Measurements from ENCODE around the gene TOR1AIP2.
"Not testable (repeated sequence)": the region's sequence is repeated elsewhere in the genome, so short reads cannot be mapped to it uniquely, and the experiment has no call there.

The TOR1AIP2 gene

DNA sequence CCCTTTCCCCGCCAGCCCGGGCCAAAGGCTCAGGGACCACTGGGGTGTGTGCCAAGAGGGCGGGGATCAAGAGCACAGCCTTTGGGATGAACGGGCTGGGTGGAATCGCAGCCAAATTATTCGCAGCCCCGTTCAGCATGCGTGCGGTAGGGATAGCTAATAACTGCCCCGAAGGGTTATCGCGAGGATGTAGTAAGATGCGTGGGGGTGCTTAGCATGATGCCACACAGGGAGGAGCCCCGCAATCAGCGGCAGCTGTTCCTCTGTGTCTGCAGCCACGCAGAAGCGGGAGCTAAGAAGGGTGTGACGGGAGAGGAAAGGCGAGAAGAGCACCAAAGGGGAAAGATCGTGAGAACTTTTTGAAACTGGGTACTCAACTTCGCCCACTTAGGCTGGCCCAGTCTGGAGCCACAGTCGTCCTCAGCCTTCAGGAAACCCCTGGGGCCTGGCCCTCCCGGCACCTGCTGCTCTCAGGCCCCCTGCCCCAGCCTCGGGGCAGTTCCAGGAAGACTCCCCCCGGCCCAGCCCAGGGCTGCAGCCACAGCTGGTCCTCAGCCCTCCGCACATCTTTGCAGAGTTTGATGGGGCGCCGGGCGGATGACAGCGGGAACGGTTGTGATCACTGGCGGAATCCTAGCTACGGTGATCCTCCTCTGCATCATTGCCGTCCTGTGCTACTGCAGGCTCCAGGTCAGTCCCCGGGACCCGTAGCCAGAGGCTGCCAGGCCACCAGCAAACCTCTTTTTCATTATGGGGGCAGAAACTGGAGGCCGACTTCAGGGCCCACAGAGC lies 64.9 kb downstream of the TOR1AIP2 start:
- H3K4me2 ChIP-seq (ENCODE audit: low read length), result no peak overlapping the region
- H3K9ac ChIP-seq (ENCODE audit: low read depth, low read length), result no peak overlapping the region
- H3K4me3 ChIP-seq (ENCODE audit: low read length), result no peak overlapping the region
- no peaks in the 10 kb centered on the region for H3K9me3 ChIP-seq (replicated peaks; ENCODE audit: low read length)
- H3K4me1 ChIP-seq (ENCODE audit: control insufficient read depth, insufficient read depth, low read length), result peaks cover 19% of the 10 kb centered on the region
- H3K27me3 ChIP-seq (ENCODE audit: control insufficient read depth, insufficient read depth, low read length), result peaks cover 44% of the 10 kb centered on the region
- no peaks in the 10 kb centered on the region for H3K36me3 ChIP-seq (ENCODE audit: insufficient read depth, low read length)

DNA sequence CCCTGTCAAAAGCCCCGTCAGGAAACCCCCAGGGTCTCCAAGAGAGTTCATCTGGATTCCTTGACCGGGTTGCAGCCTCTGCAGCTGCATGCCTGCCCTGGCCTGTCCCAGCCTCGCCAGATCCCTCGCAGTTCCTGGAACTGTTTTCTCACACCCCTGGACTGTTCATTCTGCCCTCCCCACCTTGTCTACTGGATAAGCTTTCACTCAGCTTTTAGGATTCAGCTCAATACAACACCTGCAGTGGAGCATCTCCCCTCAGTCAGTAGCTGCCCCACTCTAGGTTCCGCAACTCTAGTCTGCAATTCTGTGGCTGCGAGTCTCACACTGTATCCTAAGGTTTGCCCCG lies 67.3 kb downstream of the TOR1AIP2 start:
- H3K36me3 ChIP-seq (ENCODE audit: insufficient read depth, low read length), result no peaks in the 10 kb centered on the region
- H3K4me2 ChIP-seq (ENCODE audit: low read length), result no peak overlapping the region
- no peak overlapping the region for H3K4me3 ChIP-seq (ENCODE audit: low read length)
- H3K9me3 ChIP-seq (replicated peaks; ENCODE audit: low read length), result no peaks in the 10 kb centered on the region
- no peak overlapping the region for H3K9ac ChIP-seq (ENCODE audit: low read depth, low read length)
- H3K4me1 ChIP-seq (ENCODE audit: control insufficient read depth, insufficient read depth, low read length), result peaks cover 10% of the 10 kb centered on the region
- H3K27me3 ChIP-seq (ENCODE audit: control insufficient read depth, insufficient read depth, low read length), result peaks cover 51% of the 10 kb centered on the region

DNA sequence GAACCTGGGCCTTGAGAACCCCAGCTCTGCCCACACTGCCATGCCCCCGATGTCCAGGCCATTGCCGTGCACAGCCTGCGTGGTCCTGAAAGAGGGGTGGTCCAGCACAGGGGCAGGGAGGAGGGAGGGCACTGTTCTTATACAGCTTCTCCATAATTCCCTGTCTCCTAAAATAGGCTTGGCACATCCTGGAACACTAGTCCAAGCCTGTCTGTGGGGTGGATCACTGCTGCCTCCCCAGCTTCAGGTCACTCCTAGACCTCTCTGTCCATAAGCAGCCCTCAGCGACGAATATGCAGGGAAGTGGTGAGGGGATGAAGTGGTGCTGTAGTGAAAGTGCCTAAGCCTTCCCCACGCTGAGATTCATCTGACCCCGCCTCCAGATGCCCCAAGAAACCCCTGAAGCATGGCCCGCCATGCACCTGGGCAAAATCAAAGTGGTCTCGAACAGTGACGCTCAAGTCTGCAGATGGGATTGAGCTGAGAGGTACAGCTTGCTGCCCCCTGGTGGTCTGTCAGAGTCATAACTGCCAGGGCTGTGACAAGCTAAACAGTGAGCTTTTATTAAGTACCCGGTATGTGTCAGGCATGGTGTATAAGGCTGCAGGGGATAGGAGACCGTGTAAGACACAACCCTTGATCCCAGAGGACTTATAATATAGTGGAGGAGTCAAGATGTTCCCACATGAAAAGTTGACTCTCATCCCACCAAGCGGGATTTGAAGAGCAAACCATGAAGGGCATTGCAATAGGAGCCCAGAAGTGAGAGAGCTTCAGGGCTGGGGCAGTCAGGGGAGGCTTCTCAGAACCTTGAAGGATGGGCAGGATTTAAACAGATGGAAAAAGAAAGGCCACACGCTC lies 67.9 kb downstream of the TOR1AIP2 start:
- no peak overlapping the region for H3K4me3 ChIP-seq (ENCODE audit: low read length)
- H3K27me3 ChIP-seq (ENCODE audit: control insufficient read depth, insufficient read depth, low read length), result peaks cover 51% of the 10 kb centered on the region
- no peak overlapping the region for H3K9ac ChIP-seq (ENCODE audit: low read depth, low read length)
- no peaks in the 10 kb centered on the region for H3K36me3 ChIP-seq (ENCODE audit: insufficient read depth, low read length)
- H3K4me1 ChIP-seq (ENCODE audit: control insufficient read depth, insufficient read depth, low read length), result peaks cover 5% of the 10 kb centered on the region
- H3K9me3 ChIP-seq (replicated peaks; ENCODE audit: low read length), result no peaks in the 10 kb centered on the region
- H3K4me2 ChIP-seq (ENCODE audit: low read length), result no peak overlapping the region

DNA sequence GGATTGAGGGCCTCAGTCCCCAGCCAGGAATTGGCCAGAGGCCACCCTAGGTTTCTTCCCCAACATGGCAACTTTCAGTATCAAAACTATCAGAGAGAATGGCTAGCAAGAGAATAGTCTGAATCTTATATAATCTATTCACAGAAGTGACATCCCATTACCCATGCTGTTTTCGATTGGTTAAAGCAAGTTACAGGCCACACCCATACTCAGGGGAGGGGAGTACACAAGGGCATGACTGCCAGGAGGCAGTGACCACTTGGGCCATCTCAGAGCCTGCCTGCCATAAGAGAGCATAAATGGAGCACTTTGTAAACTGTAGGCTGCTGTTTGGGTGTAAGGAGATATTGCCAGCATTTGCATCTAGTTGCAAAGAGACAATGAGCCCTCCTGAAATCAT lies 69.1 kb downstream of the TOR1AIP2 start:
- no peak overlapping the region for H3K4me3 ChIP-seq (ENCODE audit: low read length)
- H3K4me2 ChIP-seq (ENCODE audit: low read length), result no peak overlapping the region
- H3K36me3 ChIP-seq (ENCODE audit: insufficient read depth, low read length), result no peaks in the 10 kb centered on the region
- H3K9ac ChIP-seq (ENCODE audit: low read depth, low read length), result no peak overlapping the region
- no peaks in the 10 kb centered on the region for H3K9me3 ChIP-seq (replicated peaks; ENCODE audit: low read length)
- H3K27me3 ChIP-seq (ENCODE audit: control insufficient read depth, insufficient read depth, low read length), result peaks cover 51% of the 10 kb centered on the region
- no peaks in the 10 kb centered on the region for H3K4me1 ChIP-seq (ENCODE audit: control insufficient read depth, insufficient read depth, low read length)

DNA sequence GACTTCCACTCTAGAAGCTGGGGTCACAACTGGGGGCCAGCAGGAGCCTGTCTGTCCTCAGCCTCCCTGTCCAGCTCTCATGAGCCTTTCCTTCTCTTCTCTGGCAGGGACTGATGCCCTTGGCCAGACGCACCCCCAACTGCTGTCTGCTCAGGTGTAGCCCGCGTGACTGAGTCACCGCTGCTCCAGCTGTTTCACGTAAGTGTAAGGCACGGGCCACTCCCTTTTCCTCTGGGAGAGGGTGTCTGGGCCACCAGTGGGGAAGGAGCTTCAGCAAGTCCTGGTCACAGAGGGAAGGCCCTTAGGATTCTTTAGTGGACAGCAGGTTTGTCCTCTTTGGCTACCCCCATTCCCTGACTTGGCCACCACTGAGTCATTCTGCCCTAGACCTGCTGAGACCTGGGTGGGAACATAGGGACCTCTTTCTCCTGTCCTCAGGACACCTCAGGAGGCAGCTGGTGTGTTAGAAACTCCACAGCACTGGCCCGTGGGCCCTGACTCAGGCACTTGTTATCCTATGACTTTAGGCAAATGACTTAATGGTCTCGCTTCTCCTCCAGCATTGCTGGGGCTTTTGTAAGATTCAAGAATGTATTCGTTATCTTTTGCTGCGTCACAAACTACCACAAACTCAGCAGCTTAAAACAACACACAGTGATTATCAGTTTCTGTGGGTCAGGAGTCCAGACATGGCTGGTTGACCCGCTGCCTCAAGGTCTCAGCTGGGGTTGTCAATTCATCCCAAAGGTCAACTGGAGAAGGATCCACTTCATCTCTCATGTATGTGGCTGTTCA lies 69.7 kb downstream of the TOR1AIP2 start:
- H3K4me2 ChIP-seq (ENCODE audit: low read length), result no peak overlapping the region
- H3K4me1 ChIP-seq (ENCODE audit: control insufficient read depth, insufficient read depth, low read length), result no peaks in the 10 kb centered on the region
- H3K9ac ChIP-seq (ENCODE audit: low read depth, low read length), result no peak overlapping the region
- peaks cover 48% of the 10 kb centered on the region for H3K27me3 ChIP-seq (ENCODE audit: control insufficient read depth, insufficient read depth, low read length)
- H3K4me3 ChIP-seq (ENCODE audit: low read length), result no peak overlapping the region
- H3K9me3 ChIP-seq (replicated peaks; ENCODE audit: low read length), result no peaks in the 10 kb centered on the region
- H3K36me3 ChIP-seq (ENCODE audit: insufficient read depth, low read length), result no peaks in the 10 kb centered on the region

DNA sequence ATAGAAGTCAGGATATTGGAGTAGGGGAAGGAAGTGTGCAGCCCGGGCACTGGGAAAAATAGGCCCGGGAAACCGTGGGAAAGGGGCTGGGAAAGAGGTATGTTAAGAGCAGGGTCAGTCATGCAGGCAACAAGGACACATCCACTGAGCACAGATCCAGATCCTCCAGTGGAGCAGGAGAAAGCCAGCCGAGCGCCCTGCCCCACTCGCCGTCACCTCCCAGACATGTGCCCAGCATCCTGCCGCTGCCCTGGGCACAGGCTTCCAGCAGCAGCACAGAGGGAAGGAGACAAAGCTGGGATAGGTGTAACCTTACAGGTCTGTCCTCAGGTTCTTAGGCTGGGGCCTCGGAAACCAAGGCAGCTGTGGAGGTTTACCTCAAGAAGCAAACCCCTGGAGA lies 70.3 kb downstream of the TOR1AIP2 start:
- Histone ChIP-seq H3K4me3 (ENCODE audit: low read length) (no peak overlapping the region), H3K4me1 (ENCODE audit: control insufficient read depth, insufficient read depth, low read length) (no peaks in the 10 kb centered on the region), H3K4me2 (ENCODE audit: low read length) (no peak overlapping the region), H3K27me3 (ENCODE audit: control insufficient read depth, insufficient read depth, low read length) (peaks cover 48% of the 10 kb centered on the region), H3K36me3 (ENCODE audit: insufficient read depth, low read length) (no peaks in the 10 kb centered on the region), H3K9ac (ENCODE audit: low read depth, low read length) (no peak overlapping the region), H3K9me3 (replicated peaks; ENCODE audit: low read length) (no peaks in the 10 kb centered on the region)

DNA sequence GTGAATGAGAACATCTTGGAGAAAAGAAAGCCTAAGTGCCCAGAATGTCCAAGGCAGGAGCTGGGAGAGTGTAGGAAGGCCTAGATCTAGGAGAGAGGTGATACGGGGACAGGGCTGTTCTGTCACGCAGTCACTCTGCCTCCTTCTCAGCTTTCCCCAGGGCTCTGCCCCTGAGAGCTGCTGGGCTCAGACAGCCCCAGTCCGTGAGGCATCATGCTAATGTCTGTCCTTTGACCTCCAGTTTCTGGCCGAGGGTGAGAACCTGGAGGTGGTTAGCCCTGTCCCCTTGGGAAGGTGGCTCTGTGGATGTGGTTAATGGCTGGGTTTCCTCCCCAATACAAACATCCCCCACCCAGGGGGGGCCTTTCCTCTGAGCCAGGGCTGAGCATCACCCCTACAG lies 71.3 kb downstream of the TOR1AIP2 start:
- Histone ChIP-seq H3K27me3 (ENCODE audit: control insufficient read depth, insufficient read depth, low read length) (peaks cover 45% of the 10 kb centered on the region), H3K9ac (ENCODE audit: low read depth, low read length) (no peak overlapping the region)

DNA sequence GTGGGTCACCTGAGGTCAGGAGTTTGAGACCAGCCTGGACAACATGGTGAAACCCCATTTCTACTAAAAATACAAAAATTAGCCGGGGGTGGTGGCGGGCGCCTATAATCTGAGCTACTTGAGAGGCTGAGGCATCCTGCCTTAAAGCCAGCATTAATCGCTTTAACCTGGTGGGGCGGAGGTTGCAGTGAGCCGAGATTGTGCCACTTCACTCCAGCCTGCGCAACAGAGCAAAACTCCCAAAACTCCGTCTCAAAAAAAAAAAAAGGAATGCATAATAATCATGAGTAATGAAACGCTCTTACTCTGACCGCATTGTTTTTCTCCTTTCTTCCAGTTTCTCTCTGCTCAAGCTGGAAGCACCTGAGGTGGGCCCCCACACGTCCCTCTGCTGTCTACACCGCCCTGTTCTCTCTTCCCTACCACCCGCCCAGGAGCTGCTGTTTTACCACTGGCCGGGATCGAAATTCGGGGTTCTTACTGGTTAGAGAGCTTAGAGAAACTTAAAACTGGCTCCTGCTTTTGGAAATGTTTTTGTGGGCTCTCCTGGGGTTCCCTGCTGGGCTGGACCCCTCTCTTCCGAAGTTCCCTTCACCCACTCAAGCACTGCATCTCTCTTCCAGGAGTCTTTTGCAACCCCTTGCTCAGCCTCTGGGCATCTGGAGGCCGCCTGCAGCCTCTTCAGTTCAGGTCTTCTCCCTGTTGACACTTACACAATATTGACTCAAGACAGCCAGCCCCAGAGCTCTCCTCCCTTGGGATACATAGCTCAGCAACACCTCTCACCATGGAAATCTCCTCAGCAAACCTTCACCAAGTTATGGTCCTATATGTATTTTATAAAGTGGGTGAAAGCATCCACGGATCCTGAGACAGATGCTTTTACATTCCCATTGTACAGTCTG lies 72.1 kb downstream of the TOR1AIP2 start:
- no peaks in the 10 kb centered on the region for H3K4me1 ChIP-seq (ENCODE audit: control insufficient read depth, insufficient read depth, low read length)
- H3K4me2 ChIP-seq (ENCODE audit: low read length), result no peak overlapping the region
- H3K27me3 ChIP-seq (ENCODE audit: control insufficient read depth, insufficient read depth, low read length), result peaks cover 45% of the 10 kb centered on the region
- H3K4me3 ChIP-seq (ENCODE audit: low read length), result no peak overlapping the region
- no peaks in the 10 kb centered on the region for H3K9me3 ChIP-seq (replicated peaks; ENCODE audit: low read length)
- no peak overlapping the region for H3K9ac ChIP-seq (ENCODE audit: low read depth, low read length)
- H3K36me3 ChIP-seq (ENCODE audit: insufficient read depth, low read length), result no peaks in the 10 kb centered on the region

More for the DNA sequence above, 71.3 kb downstream of the TOR1AIP2 start:
- Histone ChIP-seq H3K4me1 (ENCODE audit: control insufficient read depth, insufficient read depth, low read length) (no peaks in the 10 kb centered on the region), H3K4me3 (ENCODE audit: low read length) (no peak overlapping the region), H3K9me3 (replicated peaks; ENCODE audit: low read length) (no peaks in the 10 kb centered on the region), H3K4me2 (ENCODE audit: low read length) (no peak overlapping the region), H3K36me3 (ENCODE audit: insufficient read depth, low read length) (no peaks in the 10 kb centered on the region)

DNA sequence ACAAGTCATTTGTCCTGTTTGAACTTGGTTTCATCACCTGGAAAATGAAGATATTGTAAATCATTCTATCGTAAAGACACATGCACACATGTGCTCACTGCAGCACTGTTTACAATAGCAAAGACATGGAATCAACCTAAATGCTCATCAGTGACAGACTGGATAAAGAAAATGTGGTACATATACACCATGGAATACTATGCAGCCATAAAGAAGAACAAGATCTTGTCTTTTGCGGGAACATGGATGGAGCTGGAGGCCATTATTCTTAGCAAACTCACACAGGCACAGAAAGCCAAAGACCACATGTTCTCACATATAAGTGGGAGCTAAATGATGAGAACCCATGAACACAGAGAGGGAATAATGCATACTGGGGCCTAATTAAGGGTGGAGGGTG lies 73.2 kb downstream of the TOR1AIP2 start:
- H3K9ac ChIP-seq (ENCODE audit: low read depth, low read length); H3K4me1 ChIP-seq (ENCODE audit: control insufficient read depth, insufficient read depth, low read length); H3K4me3 ChIP-seq (ENCODE audit: low read length); H3K36me3 ChIP-seq (ENCODE audit: insufficient read depth, low read length); H3K4me2 ChIP-seq (ENCODE audit: low read length); H3K9me3 ChIP-seq (replicated peaks; ENCODE audit: low read length): not testable (repeated sequence)
- H3K27me3 ChIP-seq (ENCODE audit: control insufficient read depth, insufficient read depth, low read length), result peaks cover 45% of the 10 kb centered on the region

DNA sequence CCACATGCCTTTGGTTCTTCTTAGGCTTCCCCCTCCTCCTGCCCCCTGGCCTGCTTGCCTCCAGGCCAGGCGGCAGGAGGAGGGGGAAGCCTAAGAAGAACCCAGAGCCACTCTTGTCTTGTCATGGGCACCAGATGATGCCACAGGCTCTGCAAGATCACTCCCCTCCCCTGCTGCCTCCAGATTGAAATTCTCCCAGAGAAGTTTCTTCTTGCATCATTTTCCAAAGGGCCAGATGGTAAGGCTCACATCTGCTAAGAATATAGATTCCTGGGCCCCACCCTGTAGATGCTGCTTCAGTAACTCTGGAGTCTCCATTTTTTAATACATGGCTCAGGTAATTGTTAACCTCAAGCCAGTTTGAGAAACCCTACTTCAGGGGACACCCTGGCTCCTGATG lies 73.7 kb downstream of the TOR1AIP2 start:
- Histone ChIP-seq H3K4me3 (ENCODE audit: low read length) (no peak overlapping the region), H3K36me3 (ENCODE audit: insufficient read depth, low read length) (no peaks in the 10 kb centered on the region)

More for the DNA sequence above, 73.7 kb downstream of the TOR1AIP2 start:
- H3K4me2 ChIP-seq (ENCODE audit: low read length), result no peak overlapping the region
- no peak overlapping the region for H3K9ac ChIP-seq (ENCODE audit: low read depth, low read length)
- no peaks in the 10 kb centered on the region for H3K4me1 ChIP-seq (ENCODE audit: control insufficient read depth, insufficient read depth, low read length)
- peaks cover 50% of the 10 kb centered on the region for H3K27me3 ChIP-seq (ENCODE audit: control insufficient read depth, insufficient read depth, low read length)
- H3K9me3 ChIP-seq (replicated peaks; ENCODE audit: low read length), result no peaks in the 10 kb centered on the region

Measured in skeletal muscle satellite cell (primary cell).